Kidney (tissue), 14 donors: ENCODE results near the gene CMSS1. TPM values are rescaled to one million over a fixed set of nuclear protein-coding genes. Genes with fewer than 3 reads are reported as not detected.

Source experiments
- DNase-seq, 5 donors: peaks; one replicate each; pipeline ENCODE4 v3.0.0-alpha.2; 2013 to 2020
- FAIRE-seq: peaks from 2 replicates; lab custom pipeline; 2012; peaks lifted over from hg19 to GRCh38; lab: Jason Lieb, UNC
- H3K27ac ChIP-seq, 2 donors: one replicate each; pipeline ENCODE4 v1.7.0; 2013; ENCODE audit warnings: low read depth in 2 of 2, low read length in 2 of 2, inconsistent platforms in 1 of 2
- H3K27me3 ChIP-seq: one replicate; pipeline ENCODE4 v1.7.1; 2013; ENCODE audit warnings: low read length, inconsistent platforms; ENCODE audit not compliant: control insufficient read depth, insufficient read depth
- H3K36me3 ChIP-seq, 3 donors: one replicate each; pipeline versions ENCODE4 v1.7.0 to v1.7.1; 2013; ENCODE audit warnings: low read length in 3 of 3, control low read depth in 1 of 3, inconsistent platforms in 1 of 3; ENCODE audit not compliant: insufficient read depth in 3 of 3, control insufficient read depth in 2 of 3
- H3K4me1 ChIP-seq, 3 donors: one replicate each; pipeline versions ENCODE4 v1.7.0 to v1.7.1; 2013; ENCODE audit warnings: low read length in 3 of 3, inconsistent platforms in 1 of 3, low read depth in 1 of 3; ENCODE audit not compliant: control insufficient read depth in 2 of 3, insufficient read depth in 2 of 3
- H3K4me3 ChIP-seq, 3 donors: one replicate each; pipeline versions ENCODE4 v1.7.0 to v1.8.1; 2013; ENCODE audit warnings: low read length in 3 of 3, control low read depth in 1 of 3, inconsistent platforms in 1 of 3
- H3K9ac ChIP-seq, 3 donors: one replicate each; pipeline versions ENCODE4 v1.7.0 to v1.7.1; 2013; ENCODE audit warnings: low read length in 3 of 3, control low read depth in 1 of 3, inconsistent platforms in 1 of 3
- H3K9me3 ChIP-seq, 3 donors: one replicate each; pipeline versions ENCODE4 v1.7.0 to v1.7.1; 2013; ENCODE audit warnings: low read length in 3 of 3, control low read depth in 1 of 3, inconsistent platforms in 1 of 3; ENCODE audit not compliant: control insufficient read depth in 2 of 3, insufficient read depth in 1 of 3
- intact Hi-C: fragments of 100-400 bp; cut with DNase I; formaldehyde crosslinking; loops from one replicate; pipeline ENCODE4 v1.11.1; 2022
- polyA plus RNA-seq: library from polyadenylated mRNA; stranded (reverse); fragments of 350-450 nt; fragmentation: Illumina TruSeq; extraction: RNeasy Lipid Tissue Mini Kit (QIAGEN cat#74804); gene quantifications from one replicate; pipeline ENCODE4 v1.2.3, GENCODE V29; 2014; ENCODE audit warnings: low read depth, low replicate concordance; ENCODE audit not compliant: insufficient read depth
- total RNA-seq: library from RNA; stranded (reverse); fragmentation: NEBNext Ultra II Directional; extraction: Animal tissue kit (Norgen Biotek cat#: 25700); gene quantifications from one replicate; pipeline ENCODE4 v1.2.1, GENCODE V29; 2021
- TF ChIP-seq, protein P1 (sequence below): IDR thresholded peaks from 3 replicates; pipeline ENCODE4 v1.5.1; 2012; ENCODE audit warnings: mild to moderate bottlenecking, moderate library complexity, borderline replicate concordance; ENCODE audit not compliant: insufficient read depth; ENCODE audit errors: extremely low read depth
- donor health status: control.
- donor health status: control.
- donor health status: control.
- donor health status: control.
- donor health status: control.
- donor health status: DM: yes; HTN: yes; CAD: no.
- donor health status: Normal renal cell carcinoma (clear cell type).

Gene CMSS1
- total and polyA plus RNA-seq, 2 donors from 2014 or later, result 26.4 to 27.0 TPM

DNA sequence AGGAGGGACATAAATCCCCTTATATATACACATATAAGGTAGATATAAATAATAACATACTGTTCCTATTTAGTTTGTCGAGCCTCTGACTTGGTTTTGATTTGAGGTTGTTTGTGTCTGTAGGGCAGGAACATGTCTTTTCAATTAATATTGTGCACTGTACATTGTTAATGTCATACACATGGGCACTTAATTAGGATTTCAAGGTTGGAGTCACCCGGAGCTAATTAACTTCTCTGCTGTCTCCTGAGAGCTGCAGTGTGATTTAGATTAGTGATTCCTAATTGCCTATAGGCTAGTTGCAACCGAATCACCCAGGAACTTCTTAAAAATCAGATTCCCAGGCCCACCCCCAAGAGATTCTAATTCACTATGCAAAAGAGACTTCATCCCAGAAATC is 347.1 kb downstream of the CMSS1 start:
- H3K36me3 ChIP-seq, result no peaks in the 10 kb centered on the region
- intact Hi-C loops, result no loop called here
- no peak overlapping the region for H3K27ac ChIP-seq
- no peak overlapping the region for H3K9ac ChIP-seq
- FAIRE-seq (no peak), DNase-seq (no peak)
- peaks cover 2 to 6% (median 4%) of the 10 kb centered on the region in 3 donors for H3K4me1 ChIP-seq
- no peak overlapping the region for H3K4me3 ChIP-seq
- TF ChIP-seq, protein P1, sequence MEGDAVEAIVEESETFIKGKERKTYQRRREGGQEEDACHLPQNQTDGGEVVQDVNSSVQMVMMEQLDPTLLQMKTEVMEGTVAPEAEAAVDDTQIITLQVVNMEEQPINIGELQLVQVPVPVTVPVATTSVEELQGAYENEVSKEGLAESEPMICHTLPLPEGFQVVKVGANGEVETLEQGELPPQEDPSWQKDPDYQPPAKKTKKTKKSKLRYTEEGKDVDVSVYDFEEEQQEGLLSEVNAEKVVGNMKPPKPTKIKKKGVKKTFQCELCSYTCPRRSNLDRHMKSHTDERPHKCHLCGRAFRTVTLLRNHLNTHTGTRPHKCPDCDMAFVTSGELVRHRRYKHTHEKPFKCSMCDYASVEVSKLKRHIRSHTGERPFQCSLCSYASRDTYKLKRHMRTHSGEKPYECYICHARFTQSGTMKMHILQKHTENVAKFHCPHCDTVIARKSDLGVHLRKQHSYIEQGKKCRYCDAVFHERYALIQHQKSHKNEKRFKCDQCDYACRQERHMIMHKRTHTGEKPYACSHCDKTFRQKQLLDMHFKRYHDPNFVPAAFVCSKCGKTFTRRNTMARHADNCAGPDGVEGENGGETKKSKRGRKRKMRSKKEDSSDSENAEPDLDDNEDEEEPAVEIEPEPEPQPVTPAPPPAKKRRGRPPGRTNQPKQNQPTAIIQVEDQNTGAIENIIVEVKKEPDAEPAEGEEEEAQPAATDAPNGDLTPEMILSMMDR, result no peak
- H3K9me3 ChIP-seq, result no peaks in the 10 kb centered on the region
- no peaks in the 10 kb centered on the region for H3K27me3 ChIP-seq

DNA sequence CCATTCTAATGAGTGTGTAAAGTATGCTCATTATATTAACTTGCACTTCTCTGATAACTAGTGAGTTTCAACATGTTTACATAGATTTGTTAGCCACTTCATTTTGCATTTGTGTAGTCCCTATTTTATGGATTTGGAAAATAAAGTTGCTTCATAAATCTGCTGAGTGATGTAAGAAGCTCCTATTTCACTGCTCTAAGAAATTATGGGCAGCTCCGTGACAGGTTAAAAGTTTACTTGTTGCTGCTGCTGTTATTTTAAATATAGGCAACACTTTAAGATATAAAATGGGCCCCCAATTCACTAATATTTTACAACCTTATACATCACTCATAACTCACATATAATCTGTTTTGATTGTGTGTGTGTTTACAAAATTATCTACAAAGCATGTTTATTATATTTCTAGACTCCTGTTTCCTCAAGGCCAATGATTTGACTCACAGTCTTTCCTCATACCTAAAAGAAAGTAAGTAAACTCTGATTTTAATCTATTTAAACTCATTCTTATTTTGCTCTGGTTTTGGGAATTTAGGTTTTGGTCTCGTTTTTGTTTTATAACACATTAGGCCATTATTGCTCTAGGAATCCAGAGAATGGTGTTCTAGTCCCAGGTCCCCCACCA is 348.4 kb downstream of the CMSS1 start:
- Histone ChIP-seq H3K36me3 (no peaks in the 10 kb centered on the region), H3K27me3 (no peaks in the 10 kb centered on the region), H3K9ac (no peak overlapping the region), H3K4me1 (peaks cover 0 to 6% (median 0%) of the 10 kb centered on the region in 3 donors), H3K27ac (no peak overlapping the region), H3K4me3 (no peak overlapping the region), H3K9me3 (no peaks in the 10 kb centered on the region)
- FAIRE-seq (no peak), DNase-seq (no peak)
- TF ChIP-seq, protein P1, result no peak
- intact Hi-C loops, result no loop called here

DNA sequence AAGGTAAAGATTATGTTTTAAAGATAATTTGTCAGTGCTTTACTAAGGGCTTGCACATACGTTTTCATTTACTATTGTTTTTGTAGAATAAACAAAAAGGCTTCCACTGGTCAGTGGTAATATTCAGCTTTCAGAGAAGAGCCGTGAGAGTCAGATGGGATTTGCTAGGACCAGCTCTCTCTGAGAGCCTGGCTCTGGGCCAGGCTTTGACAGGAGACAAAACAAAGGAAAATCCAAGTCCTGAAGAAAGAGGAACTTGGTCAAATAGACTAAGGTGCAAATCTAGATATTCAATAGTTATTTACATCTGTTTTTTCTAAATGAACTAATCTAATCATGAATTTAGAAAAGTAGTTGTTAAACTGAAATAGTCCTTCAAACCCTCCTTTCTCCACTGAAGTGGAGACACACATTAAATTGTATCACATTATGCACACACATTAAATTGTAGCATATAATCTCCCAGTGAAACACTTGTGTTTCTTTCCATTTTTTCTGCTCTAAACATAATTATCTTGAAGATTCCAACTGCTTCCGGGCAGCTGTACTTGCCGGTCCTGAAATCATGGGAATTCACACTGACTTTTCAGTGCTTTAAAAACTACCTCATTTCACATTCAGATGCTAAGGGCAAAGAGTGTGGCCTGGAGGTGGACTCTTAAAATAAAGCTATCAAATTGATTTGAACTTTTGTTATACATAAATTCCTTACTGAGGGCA is 351.7 kb downstream of the CMSS1 start:
- H3K27ac ChIP-seq, result no peak overlapping the region

More for the DNA sequence above, 351.7 kb downstream of the CMSS1 start:
- intact Hi-C loops, result no loop called here
- TF ChIP-seq, protein P1, result no peak
- Histone ChIP-seq H3K27me3 (no peaks in the 10 kb centered on the region), H3K4me1 (peaks cover 0 to 2% (median 0%) of the 10 kb centered on the region in 3 donors), H3K4me3 (no peak overlapping the region), H3K36me3 (no peaks in the 10 kb centered on the region), H3K9ac (no peak overlapping the region), H3K9me3 (no peaks in the 10 kb centered on the region)
- FAIRE-seq, result no peak
- DNase-seq, result peak in 1 of 5 donors; percentile 50
